Smooth muscle cell (in vitro differentiated cells): ENCODE results near the gene CETN1. TPM values are rescaled to one million over a fixed set of nuclear protein-coding genes. Genes with fewer than 3 reads are reported as not detected.

Source experiments
- DNase-seq: peaks from one replicate; lab custom pipeline; 2025; ENCODE audit not compliant: unreplicated experiment; lab: John Stamatoyannopoulos, UW
- H2AFZ ChIP-seq: fragments of 200-600 bp; sonication (generic); 2 replicates; pipeline ENCODE4 v1.6.0; 2016; ENCODE audit warnings: antibody characterized with exemption, low read depth, mild to moderate bottlenecking
- H3F3A ChIP-seq: fragments of 200-600 bp; sonication (generic); 2 replicates; pipeline ENCODE4 v1.6.0; 2017; ENCODE audit warnings: antibody characterized with exemption, low read depth
- H3K27ac ChIP-seq: fragments of 200-600 bp; sonication (generic); 2 replicates; pipeline ENCODE4 v1.5.1; 2016; ENCODE audit warnings: low read depth, mild to moderate bottlenecking
- H3K27me3 ChIP-seq: fragments of 200-600 bp; sonication (generic); 2 replicates; pipeline ENCODE4 v1.6.1; 2016; ENCODE audit warnings: low read depth, mild to moderate bottlenecking
- H3K36me3 ChIP-seq: fragments of 200-600 bp; sonication (generic); 2 replicates; pipeline ENCODE4 v1.5.1; 2016; ENCODE audit warnings: low read depth
- H3K4me1 ChIP-seq: fragments of 200-600 bp; sonication (generic); 2 replicates; pipeline ENCODE4 v1.5.1; 2016; ENCODE audit warnings: low read depth
- H3K4me2 ChIP-seq: fragments of 200-600 bp; sonication (generic); 2 replicates; pipeline ENCODE4 v1.6.0; 2016; ENCODE audit warnings: mild to moderate bottlenecking
- H3K4me3 ChIP-seq: fragments of 200-600 bp; sonication (generic); 2 replicates; pipeline ENCODE4 v1.5.1; 2016; ENCODE audit warnings: mild to moderate bottlenecking
- H3K79me2 ChIP-seq: fragments of 200-600 bp; sonication (generic); 2 replicates; pipeline ENCODE4 v1.6.0; 2016; ENCODE audit warnings: low read depth, mild to moderate bottlenecking
- H3K9ac ChIP-seq: fragments of 200-600 bp; sonication (generic); 2 replicates; pipeline ENCODE4 v1.6.0; 2016; ENCODE audit warnings: low read depth
- H3K9me3 ChIP-seq: fragments of 200-600 bp; sonication (generic); replicated peaks from 2 replicates; pipeline ENCODE4 v1.5.1; 2016; ENCODE audit warnings: low read depth
- H4K20me1 ChIP-seq: fragments of 200-600 bp; sonication (generic); 2 replicates; pipeline ENCODE4 v1.6.0; 2016; ENCODE audit warnings: low read depth
- CTCF ChIP-seq: fragments of 200-600 bp; sonication (generic); IDR thresholded peaks from 2 replicates; pipeline ENCODE4 v1.5.1; 2017; ENCODE audit warnings: borderline replicate concordance, mild to moderate bottlenecking, antibody characterized with exemption; ENCODE audit not compliant: insufficient read depth, poor library complexity, severe bottlenecking
- WGBS: methylation state at CpG from one replicate; pipeline ENCODE4 v1.1.7; 2016; ENCODE audit warnings: low lambda C conversion rate; 5-methylcytosine and 5-hydroxymethylcytosine counted together
- polyA plus RNA-seq: library from polyadenylated mRNA; unstranded; fragments of >200 nt; fragmentation: Nextera tagmentation; extraction: Ambion mirVana; gene quantifications from 2 replicates; pipeline ENCODE4 v1.2.1, GENCODE V29; 2016
- total RNA-seq: library from RNA; depleted of rRNA; stranded (reverse); fragments of >200 nt; gene quantifications from 2 replicates; pipeline ENCODE4 v1.2.3, GENCODE V29; 2014

Gene CETN1
- total RNA-seq (not detected in 2 replicates), polyA plus RNA-seq (not detected in 2 replicates)

- Histone ChIP-seq H3K4me3 (no peak within 1 kb of the TSS), H3K79me2 (no peaks in the 10 kb centered on the region), H3K4me1 (peaks cover 6% of the 10 kb centered on the region), H3K9ac (no peak within 1 kb of the TSS), H3F3A (no peaks in the 10 kb centered on the region), H3K27me3 (no peaks in the 10 kb centered on the region), H4K20me1 (no peaks in the 10 kb centered on the region), H2AFZ (no peak within 1 kb of the TSS), H3K4me2 (no peak within 1 kb of the TSS), H3K9me3 (no peaks in the 10 kb centered on the region), H3K27ac (no peak within 1 kb of the TSS), H3K36me3 (no peaks in the 10 kb centered on the region)
- no peak for DNase-seq
- no peak for TF ChIP-seq CTCF
- WGBS: 97% methylated on average over 37 of the region's 38 CpGs
Observed at GRCh38 chr18:580154-580553, at the start of gene CETN1. Gene CETN1 (plus strand): TSS chr18:580380. CDS start chr18:580409, 29 bp downstream.

GRCh38 chr18:532018-532417 is 48.2 kb upstream of the CETN1 start:
- peaks cover 10% of the 10 kb centered on the region for H3K4me1 ChIP-seq
- H3K9ac ChIP-seq: no peak overlapping the region
- no peak for DNase-seq
- H3K27ac ChIP-seq: no peak overlapping the region
- TF ChIP-seq CTCF: no peak
- no peaks in the 10 kb centered on the region for H3K27me3 ChIP-seq
- no peak overlapping the region for H2AFZ ChIP-seq
- no peaks in the 10 kb centered on the region for H4K20me1 ChIP-seq
- H3K36me3 ChIP-seq: no peaks in the 10 kb centered on the region
- no peak overlapping the region for H3K4me3 ChIP-seq
- 77% methylated on average over 4 of the region's 4 CpGs for WGBS
- H3F3A ChIP-seq: no peaks in the 10 kb centered on the region
- no peak overlapping the region for H3K4me2 ChIP-seq
- H3K79me2 ChIP-seq: no peaks in the 10 kb centered on the region
- H3K9me3 ChIP-seq: no peaks in the 10 kb centered on the region

GRCh38 chr18:532632-533031 is 47.5 kb upstream of the CETN1 start:
- no peak for DNase-seq
- H3K9ac ChIP-seq: no peak overlapping the region
- TF ChIP-seq CTCF: no peak
- H3K27me3 ChIP-seq: no peaks in the 10 kb centered on the region
- no peak overlapping the region for H3K27ac ChIP-seq
- no peaks in the 10 kb centered on the region for H3K36me3 ChIP-seq
- H3K4me1 ChIP-seq: peaks cover 3% of the 10 kb centered on the region
- no peaks in the 10 kb centered on the region for H3F3A ChIP-seq
- no peaks in the 10 kb centered on the region for H3K79me2 ChIP-seq
- H3K4me2 ChIP-seq: no peak overlapping the region
- H2AFZ ChIP-seq: no peak overlapping the region
- no peak overlapping the region for H3K4me3 ChIP-seq
- no peaks in the 10 kb centered on the region for H3K9me3 ChIP-seq
- H4K20me1 ChIP-seq: no peaks in the 10 kb centered on the region

GRCh38 chr18:533995-534601 is 46.1 kb upstream of the CETN1 start:
- Histone ChIP-seq H3K9me3 (no peaks in the 10 kb centered on the region), H3K79me2 (no peaks in the 10 kb centered on the region), H4K20me1 (no peaks in the 10 kb centered on the region), H3K4me1 (no peaks in the 10 kb centered on the region), H3K27me3 (no peaks in the 10 kb centered on the region), H3K4me3 (no peak overlapping the region), H3K4me2 (no peak overlapping the region), H2AFZ (no peak overlapping the region), H3K36me3 (no peaks in the 10 kb centered on the region), H3K27ac (no peak overlapping the region), H3K9ac (no peak overlapping the region), H3F3A (no peaks in the 10 kb centered on the region)
- 83% methylated on average over 6 of the region's 6 CpGs for WGBS
- TF ChIP-seq CTCF: no peak
- DNase-seq: no peak
